ENCODE results near the gene GPRIN1.

GPRIN1 gene

DNA sequence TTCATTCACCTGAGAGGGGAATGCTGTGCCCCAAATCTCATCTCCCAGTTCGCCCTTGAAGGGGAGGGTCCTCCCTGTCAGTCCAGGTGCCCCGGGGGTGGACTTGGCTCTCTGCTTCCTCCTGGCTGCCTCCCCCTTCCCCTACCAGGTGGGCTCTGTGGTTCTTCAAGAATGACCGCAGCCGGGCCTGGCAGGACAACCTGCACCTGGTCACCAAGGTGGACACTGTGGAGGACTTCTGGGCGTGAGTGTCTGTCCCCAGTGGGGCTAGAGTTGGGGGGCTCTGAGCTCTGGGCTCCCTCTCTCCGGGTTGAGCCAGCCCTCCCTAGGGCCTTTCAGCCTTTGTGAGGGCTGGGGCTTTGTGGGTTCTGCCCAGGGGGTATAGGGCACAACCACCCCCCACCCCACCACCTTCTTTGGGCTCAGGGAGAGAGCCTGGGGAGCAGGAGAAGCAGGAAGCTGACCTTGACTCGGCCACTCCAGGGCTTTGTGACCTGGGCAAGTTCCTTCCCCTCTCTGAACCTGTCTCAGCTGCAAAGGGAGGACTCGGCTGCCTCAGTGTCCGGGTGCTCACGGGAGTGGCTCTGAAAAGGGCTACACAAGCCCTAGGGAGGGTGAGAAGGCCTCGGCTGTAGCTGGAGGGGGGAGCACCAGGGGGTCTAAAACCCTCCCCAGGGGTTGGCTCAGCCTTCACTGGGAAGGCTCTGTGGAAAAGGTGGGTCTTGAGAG, 33.7 kb upstream of the GPRIN1 start:
- ATAC-seq (no peak), DNase-seq (no peak)

DNA sequence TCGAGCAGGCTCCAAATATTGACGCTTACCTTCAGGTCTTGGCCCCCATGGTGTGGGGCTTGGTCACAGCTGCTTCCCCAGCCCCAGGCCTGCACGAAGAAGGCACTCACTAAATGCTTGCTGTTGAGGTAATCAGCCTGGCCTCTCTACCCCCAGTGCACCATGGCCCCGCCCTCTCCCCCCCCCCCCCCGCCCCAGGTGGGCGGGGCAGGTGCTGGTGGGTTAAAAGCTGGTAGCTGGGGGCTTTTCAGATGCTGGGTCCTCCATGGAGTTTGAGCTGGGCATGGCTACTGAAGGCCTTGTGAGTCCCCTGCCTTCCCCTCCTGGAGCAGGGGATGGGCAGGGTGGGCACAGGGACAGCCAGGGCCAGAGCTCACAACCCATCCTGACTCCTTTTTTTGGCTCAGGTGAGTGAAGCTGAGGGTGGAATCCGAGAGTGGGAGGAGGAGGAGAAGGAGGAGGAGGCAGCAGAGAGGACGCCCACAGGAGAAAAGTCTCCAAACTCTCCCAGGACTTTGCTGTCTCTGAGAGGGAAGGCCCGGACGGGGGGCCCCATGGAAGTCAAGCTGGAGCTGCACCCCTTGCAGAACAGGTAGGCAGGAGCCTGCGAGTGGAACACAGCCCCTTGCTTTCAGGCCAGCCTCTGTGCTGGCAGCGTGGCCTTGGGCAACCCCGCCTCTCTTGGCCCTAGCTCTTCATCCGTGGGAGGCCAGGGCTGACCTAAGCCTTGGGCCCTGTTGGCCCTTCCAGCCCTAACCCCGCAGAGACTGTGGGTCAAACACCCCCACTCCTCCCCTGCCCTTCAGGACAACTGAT, 32.9 kb upstream of the GPRIN1 start:
- ATAC-seq (no peak), DNase-seq (no peak)

GRCh38 chr5:176640616-176641015, 30.7 kb upstream of the GPRIN1 start:
- ATAC-seq = no peak

DNA sequence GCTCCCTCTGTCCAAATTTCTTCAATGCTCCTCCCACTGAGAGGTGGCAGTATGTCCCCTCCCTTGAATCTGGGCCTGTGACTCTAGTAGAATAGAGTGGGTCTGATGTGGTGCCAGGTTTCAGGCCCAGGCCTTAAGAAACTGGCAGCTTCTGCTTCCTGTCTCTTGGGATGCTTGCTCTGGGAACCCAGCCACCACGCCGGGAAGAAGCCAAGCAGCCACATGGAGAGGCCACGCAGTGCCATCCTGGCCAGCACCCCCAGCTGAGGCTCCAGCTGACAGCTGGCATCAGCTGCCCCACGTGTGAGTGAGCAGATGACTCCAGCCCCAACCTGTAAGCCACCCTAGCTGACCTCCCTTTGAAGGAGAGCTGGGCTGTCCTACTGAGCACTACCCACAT, 30.0 kb upstream of the GPRIN1 start:
- ATAC-seq (no peak), DNase-seq (no peak)

More at GRCh38 chr5:176640616-176641015, 30.7 kb upstream of the GPRIN1 start:
- DNase-seq = no peak

- ATAC-seq (no peak), DNase-seq (no peak)
Observed at GRCh38 chr5:176639208-176639607, 29.3 kb upstream of the GPRIN1 start.

- ATAC-seq = no peak
Observed at GRCh38 chr5:176638437-176638836, 28.5 kb upstream of the GPRIN1 start.

DNA sequence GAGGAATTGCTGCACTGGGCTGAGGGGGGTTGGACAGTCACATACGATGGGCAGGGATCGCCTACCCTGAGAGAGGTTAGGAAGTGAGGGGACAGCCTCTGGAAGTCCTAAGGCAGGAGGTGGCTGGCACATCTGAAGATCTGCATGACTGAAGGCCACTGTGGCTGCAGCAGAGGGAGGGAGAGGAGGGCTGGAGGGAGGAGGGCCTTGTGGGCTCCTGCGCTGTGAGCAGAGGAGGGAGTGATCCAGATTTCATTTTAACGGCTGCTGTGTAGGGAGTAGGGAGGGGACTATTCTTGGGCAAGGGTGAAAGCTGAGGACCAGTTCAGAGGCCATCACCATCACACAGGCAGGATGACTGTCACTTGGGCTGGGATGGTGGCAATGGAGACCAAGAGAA, 27.6 kb upstream of the GPRIN1 start:
- DNase-seq = no peak
- no peak for ATAC-seq

More at GRCh38 chr5:176638437-176638836, 28.5 kb upstream of the GPRIN1 start:
- no peak for DNase-seq

DNA sequence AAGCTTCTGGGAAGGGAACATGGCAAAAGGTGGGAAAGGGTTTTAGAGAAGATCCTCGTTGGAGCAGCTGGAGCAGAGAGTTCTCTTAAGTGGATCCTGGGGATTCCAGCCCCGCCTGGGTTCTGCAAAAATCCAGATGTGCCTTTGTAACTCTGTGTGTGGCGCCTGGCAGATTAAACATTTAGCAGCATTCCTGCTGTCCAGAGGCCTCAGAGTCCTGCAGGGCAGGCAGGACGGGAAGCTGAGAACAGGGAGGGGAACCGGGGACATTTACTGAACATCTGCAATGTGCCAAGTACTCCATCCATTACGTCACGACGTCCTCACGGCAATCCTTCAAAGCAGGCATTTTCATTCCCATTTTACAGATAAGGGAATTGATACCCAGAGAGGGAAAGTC, 26.5 kb upstream of the GPRIN1 start:
- no peak for DNase-seq
- ATAC-seq = no peak

DNA sequence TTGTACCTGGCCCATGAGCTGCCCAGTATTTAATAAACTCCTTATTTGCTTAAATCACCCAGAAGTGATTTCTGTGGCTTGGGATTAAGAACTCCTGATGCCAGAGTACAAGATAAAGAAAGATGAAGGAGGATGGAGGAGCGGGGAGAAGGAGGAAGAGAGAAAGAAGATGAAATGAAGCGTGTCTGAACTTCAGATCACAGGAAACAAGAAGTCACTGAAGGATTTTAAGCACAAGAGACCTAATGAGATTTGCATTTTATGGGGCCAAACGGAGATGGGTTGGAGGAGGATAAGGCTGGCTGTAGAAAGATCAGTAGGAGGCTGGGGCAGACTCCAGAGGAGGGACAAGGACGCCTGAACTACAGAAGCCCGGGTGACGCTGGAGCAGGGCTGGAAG, 23.6 kb upstream of the GPRIN1 start:
- ATAC-seq (no peak), DNase-seq (no peak)

- DNase-seq (no peak), ATAC-seq (no peak)
Observed at GRCh38 chr5:176632745-176633144, 22.8 kb upstream of the GPRIN1 start.

DNA sequence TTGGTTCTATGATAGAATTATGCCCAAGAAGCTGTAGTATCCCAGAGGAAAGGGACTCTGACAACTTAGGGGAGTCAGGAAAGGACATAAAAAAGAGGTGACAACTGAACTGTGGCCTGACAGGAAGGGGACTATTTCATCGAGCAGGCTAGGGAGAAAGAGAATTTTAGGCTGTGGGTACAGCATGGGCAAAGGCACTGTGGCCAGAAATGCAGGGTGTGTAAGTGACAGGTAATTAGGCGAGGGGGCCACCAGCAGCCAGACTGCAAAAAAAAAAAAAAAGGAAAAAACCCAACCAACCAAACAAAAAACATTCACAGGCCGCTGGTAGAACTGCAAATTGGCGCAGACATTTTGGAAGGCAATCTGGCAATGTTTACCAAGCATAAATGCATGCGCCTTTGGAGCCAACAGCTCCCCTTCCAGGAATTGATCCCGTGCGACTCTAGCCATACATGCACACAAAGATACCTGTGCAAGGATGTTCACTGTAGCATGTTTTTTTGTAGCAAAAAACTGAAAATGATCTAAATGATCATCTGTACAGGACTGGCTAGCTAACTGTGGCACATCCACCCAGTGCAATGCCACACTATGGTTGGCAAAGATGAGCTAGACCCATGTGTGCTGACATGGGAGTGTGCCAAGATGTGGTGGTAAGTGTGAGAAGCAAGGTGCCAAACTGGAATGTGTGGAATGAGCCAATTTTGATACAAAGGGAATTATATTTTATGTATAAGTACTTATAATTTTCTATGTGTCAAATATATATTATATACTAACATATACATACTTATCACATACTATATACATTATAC, 21.6 kb upstream of the GPRIN1 start:
- DNase-seq (no peak), ATAC-seq (no peak)

DNA sequence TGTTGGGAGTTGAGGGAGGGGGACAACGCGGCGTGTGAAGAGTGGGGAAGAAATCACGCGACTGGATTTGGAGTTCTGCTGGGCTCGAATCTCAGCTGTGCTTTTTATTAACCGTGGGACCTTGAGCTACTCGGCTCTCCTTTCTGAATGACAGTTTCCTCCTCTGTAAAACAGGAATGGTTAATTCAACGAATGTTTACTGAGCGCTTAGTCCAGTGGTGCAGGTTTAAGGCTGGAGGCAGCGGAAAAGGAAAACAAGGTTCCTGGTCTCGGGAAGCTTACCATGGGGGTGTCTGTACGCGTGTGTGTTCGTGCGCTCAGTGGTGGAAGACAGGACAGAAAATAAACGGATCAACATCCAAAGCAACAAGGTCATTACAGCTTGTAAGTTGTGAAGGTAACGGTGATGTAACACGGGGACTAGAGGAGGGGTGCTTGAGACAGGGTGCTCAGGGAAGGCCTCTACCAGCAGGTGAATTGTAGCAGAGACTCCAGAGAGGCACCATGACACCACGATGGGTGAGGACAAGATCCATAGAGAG, 20.8 kb upstream of the GPRIN1 start:
- DNase-seq = no peak
- ATAC-seq = no peak

DNA sequence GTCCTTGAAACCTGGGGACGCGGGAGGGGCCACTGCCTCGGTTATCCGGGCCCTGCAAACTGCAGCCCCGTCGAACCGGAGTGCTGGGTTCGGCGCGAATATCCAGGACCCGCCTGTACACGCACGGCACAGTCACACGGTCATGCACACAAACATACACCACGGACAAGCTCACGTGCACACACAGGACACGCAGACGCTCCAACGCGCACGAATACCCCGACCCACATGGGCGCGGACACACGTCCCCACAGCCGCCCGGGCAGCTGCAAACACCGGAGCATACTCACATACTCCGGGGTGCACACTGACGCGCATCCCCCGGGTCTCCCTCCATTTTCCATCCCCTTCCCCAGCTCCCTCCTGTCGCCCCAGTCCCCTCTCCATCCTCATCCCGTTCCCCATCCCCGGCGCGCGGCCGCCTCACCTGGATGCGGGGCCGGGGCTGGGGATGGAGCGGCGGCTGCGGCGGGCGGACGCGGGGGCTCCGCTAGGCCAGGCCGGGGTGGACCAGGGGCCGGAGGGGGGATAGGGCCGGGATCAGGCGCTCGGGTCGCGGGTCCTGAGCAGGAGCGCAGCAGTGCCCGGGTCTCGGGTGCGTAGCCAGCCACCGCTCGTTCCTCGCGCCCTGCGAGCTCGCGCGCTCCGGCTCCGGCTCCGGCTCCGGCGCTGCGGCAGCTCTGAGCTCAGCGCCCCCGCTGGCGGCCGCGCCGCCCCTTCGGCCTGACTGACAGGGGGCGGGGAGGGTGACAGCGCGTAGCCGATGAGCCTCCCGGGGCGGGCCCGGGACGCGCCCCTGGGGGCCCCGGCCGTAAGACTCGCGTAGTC, 20.1 kb upstream of the GPRIN1 start, which contains the start of the genes EIF4E1B and SNCB:
Gene EIF4E1B (plus strand): TSS at position 823 of the 828 bp plus-strand sequence. CDS start 12,113 bp downstream, outside the sequence.
Gene SNCB (minus strand): TSS at position 682 of the 828 bp plus-strand sequence. CDS start 880 bp downstream, outside the sequence.
- DNase-seq (peak; percentile 69), ATAC-seq (peak; percentile 87)

GRCh38 chr5:176629317-176629852, 19.4 kb upstream of the GPRIN1 start:
- ATAC-seq (no peak), DNase-seq (no peak)

- ATAC-seq (no peak), DNase-seq (no peak)
Observed at GRCh38 chr5:176628406-176629228, 18.7 kb upstream of the GPRIN1 start.

- DNase-seq (no peak), ATAC-seq (no peak)
Observed at GRCh38 chr5:176627582-176627981, 17.6 kb upstream of the GPRIN1 start.

DNA sequence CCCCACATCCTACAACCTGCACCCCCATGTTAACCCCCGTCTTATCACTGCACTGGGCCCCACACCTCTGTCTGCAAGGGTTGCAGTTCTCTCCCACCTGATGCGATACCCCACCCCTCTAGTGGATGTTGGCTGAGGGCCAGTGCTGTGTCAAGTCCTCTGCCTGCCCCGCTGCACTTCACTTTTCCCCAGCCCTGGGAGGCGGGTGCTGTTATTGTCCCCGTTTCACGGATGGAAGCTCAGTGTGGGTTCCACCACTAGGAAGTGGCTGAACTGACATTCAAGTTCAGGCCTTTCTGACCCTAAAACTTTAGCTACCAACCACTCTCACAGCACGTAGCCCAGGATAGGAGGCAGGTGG, 16.9 kb upstream of the GPRIN1 start:
- DNase-seq = no peak
- ATAC-seq = no peak

- DNase-seq = no peak
- no peak for ATAC-seq
Observed at GRCh38 chr5:176625966-176626875, 16.3 kb upstream of the GPRIN1 start.

DNA sequence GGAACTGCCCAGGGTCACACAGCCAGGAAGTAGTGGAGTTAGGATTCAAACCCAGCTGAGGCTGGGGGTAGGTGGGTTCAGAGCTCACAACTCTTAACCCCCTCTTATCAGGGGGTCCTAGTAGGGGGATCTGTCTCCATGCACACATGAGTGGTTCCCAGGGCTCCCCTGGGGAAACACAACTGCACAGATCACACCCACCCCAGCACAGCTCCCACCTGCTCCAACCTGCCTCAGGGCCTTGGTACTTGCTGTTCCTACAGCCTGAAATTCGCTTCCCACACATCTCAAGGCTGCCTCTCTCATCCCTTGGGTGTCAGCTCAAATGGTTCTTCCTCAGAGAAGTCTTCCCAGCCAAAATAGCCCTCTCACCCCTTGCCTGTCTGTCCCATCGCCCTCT, 15.6 kb upstream of the GPRIN1 start:
- DNase-seq = no peak
- ATAC-seq = no peak
